ENCODE measurements around the gene MFGE8. TPM values are rescaled to one million over a fixed set of nuclear protein-coding genes. Genes with fewer than 3 reads are reported as not detected.

MFGE8 gene
- polyA plus RNA-seq, 1 donor (not counting 4 experiments of a cell fraction or from before 2014, with no cell fraction given): 55.3 TPM

DNA sequence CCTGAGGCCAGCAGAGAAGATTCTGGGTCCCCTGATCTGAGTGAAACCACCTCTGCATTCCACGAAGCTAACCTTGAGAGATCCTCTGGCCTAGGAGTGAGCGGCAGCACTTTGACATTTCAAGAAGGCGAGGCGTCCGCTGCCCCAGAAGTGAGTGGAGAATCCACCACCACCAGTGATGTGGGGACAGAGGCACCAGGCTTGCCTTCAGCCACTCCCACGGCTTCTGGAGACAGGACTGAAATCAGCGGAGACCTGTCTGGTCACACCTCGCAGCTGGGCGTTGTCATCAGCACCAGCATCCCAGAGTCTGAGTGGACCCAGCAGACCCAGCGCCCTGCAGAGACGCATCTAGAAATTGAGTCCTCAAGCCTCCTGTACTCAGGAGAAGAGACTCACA lies 54.2 kb downstream of the MFGE8 start:
- H2AFZ ChIP-seq (ENCODE audit: control insufficient read depth, low read length): no peak overlapping the region
- no peak overlapping the region for H3K4me3 ChIP-seq (ENCODE audit: control insufficient read depth in 2 of 3, extremely low read depth in 1 of 3, insufficient read depth in 2 of 3, low read depth in 1 of 3, low read length in 3 of 3)
- no peak overlapping the region for H3K27ac ChIP-seq (ENCODE audit: control insufficient read depth, insufficient read depth, low read length)
- H4K20me1 ChIP-seq (ENCODE audit: control insufficient read depth, extremely low read depth, insufficient read depth, low read length): no peaks in the 10 kb centered on the region
- TF ChIP-seq, protein P1, sequence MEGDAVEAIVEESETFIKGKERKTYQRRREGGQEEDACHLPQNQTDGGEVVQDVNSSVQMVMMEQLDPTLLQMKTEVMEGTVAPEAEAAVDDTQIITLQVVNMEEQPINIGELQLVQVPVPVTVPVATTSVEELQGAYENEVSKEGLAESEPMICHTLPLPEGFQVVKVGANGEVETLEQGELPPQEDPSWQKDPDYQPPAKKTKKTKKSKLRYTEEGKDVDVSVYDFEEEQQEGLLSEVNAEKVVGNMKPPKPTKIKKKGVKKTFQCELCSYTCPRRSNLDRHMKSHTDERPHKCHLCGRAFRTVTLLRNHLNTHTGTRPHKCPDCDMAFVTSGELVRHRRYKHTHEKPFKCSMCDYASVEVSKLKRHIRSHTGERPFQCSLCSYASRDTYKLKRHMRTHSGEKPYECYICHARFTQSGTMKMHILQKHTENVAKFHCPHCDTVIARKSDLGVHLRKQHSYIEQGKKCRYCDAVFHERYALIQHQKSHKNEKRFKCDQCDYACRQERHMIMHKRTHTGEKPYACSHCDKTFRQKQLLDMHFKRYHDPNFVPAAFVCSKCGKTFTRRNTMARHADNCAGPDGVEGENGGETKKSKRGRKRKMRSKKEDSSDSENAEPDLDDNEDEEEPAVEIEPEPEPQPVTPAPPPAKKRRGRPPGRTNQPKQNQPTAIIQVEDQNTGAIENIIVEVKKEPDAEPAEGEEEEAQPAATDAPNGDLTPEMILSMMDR (optimal IDR thresholded peaks at IDR 0.05 in 1 of 3, IDR thresholded peaks at IDR 0.05 in 1 of 3, conservative IDR thresholded peaks at IDR 0.05 in 1 of 3; ENCODE audit: extremely low read depth in 1 of 3, insufficient read depth in 2 of 3, low read length in 3 of 3): no peak
- no peak for TF ChIP-seq EZH2 (IDR thresholded peaks at IDR 0.05; ENCODE audit: low read length)
- DNase-seq (ENCODE audit: low read depth, low spot score): no peak
- H3K9me3 ChIP-seq (ENCODE audit: control insufficient read depth, low read depth, low read length): no peaks in the 10 kb centered on the region
- dilution Hi-C loops (cut with MboI; ENCODE audit: extremely low pct_ligation_motif_present, low sequenced_read_pairs): no loop called here
- FAIRE-seq: no peak
- no peak overlapping the region for H3K9ac ChIP-seq (ENCODE audit: control insufficient read depth, extremely low read depth, insufficient read depth, low read length)
- no peaks in the 10 kb centered on the region for H3K36me3 ChIP-seq (ENCODE audit: control insufficient read depth in 2 of 2, extremely low read depth in 1 of 2, insufficient read depth in 2 of 2, low read length in 2 of 2)
- no peak overlapping the region for H3K4me2 ChIP-seq (ENCODE audit: control insufficient read depth, extremely low read depth, insufficient read depth, low read depth, low read length)
- no peaks in the 10 kb centered on the region for H3K79me2 ChIP-seq (ENCODE audit: control insufficient read depth, insufficient read depth, low read length)
- H3K4me1 ChIP-seq (ENCODE audit: control insufficient read depth, extremely low read depth, insufficient read depth, low read length): no peaks in the 10 kb centered on the region
- no peaks in the 10 kb centered on the region for H3K27me3 ChIP-seq (ENCODE audit: control insufficient read depth, extremely low read depth, insufficient read depth, low read length)
- H3K9me1 ChIP-seq (ENCODE audit: control insufficient read depth, extremely low read depth, insufficient read depth, low read length): no peaks in the 10 kb centered on the region

DNA sequence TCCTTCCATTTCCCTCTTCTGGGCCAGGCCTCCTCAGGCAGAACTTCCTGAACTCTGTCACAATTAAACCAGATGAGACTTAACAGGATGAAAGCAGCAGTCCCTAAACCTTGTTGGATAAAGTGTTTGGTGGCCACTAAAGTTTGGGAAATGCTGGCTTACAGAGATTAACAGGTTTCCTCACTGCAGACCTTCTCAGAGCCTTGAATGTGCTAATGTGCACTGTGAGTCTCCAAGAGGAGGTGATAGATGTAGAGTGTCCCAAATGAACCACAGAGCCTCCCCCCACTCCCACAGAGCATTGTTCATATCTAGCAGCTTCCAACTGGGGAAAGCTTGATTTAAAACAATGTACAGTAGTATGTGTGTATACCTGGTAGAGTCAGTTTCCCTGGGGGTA lies 60.7 kb downstream of the MFGE8 start:
- FAIRE-seq: no peak
- no peaks in the 10 kb centered on the region for H3K9me3 ChIP-seq (ENCODE audit: control insufficient read depth, low read depth, low read length)
- no peak overlapping the region for H3K4me2 ChIP-seq (ENCODE audit: control insufficient read depth, extremely low read depth, insufficient read depth, low read depth, low read length)
- no peak overlapping the region for H3K9ac ChIP-seq (ENCODE audit: control insufficient read depth, extremely low read depth, insufficient read depth, low read length)
- H3K9me1 ChIP-seq (ENCODE audit: control insufficient read depth, extremely low read depth, insufficient read depth, low read length): no peaks in the 10 kb centered on the region
- dilution Hi-C loops (cut with MboI; ENCODE audit: extremely low pct_ligation_motif_present, low sequenced_read_pairs): no loop called here
- H3K79me2 ChIP-seq (ENCODE audit: control insufficient read depth, insufficient read depth, low read length): no peaks in the 10 kb centered on the region
- TF ChIP-seq EZH2 (IDR thresholded peaks at IDR 0.05; ENCODE audit: low read length): no peak
- TF ChIP-seq, protein P1 (optimal IDR thresholded peaks at IDR 0.05 in 1 of 3, IDR thresholded peaks at IDR 0.05 in 1 of 3, conservative IDR thresholded peaks at IDR 0.05 in 1 of 3; ENCODE audit: extremely low read depth in 1 of 3, insufficient read depth in 2 of 3, low read length in 3 of 3): no peak
- no peaks in the 10 kb centered on the region for H4K20me1 ChIP-seq (ENCODE audit: control insufficient read depth, extremely low read depth, insufficient read depth, low read length)
- peaks cover 2% of the 10 kb centered on the region for H3K27me3 ChIP-seq (ENCODE audit: control insufficient read depth, extremely low read depth, insufficient read depth, low read length)
- no peaks in the 10 kb centered on the region for H3K4me1 ChIP-seq (ENCODE audit: control insufficient read depth, extremely low read depth, insufficient read depth, low read length)
- DNase-seq (ENCODE audit: low read depth, low spot score): no peak
- H3K27ac ChIP-seq (ENCODE audit: control insufficient read depth, insufficient read depth, low read length): no peak overlapping the region
- H3K36me3 ChIP-seq (ENCODE audit: control insufficient read depth in 2 of 2, extremely low read depth in 1 of 2, insufficient read depth in 2 of 2, low read length in 2 of 2): no peaks in the 10 kb centered on the region
- no peak overlapping the region for H3K4me3 ChIP-seq (ENCODE audit: control insufficient read depth in 2 of 3, extremely low read depth in 1 of 3, insufficient read depth in 2 of 3, low read depth in 1 of 3, low read length in 3 of 3)
- no peak overlapping the region for H2AFZ ChIP-seq (ENCODE audit: control insufficient read depth, low read length)
